Measurements from ENCODE around the gene EIF2S1.
"Not testable (repeated sequence)": the region's sequence is repeated elsewhere in the genome, so short reads cannot be mapped to it uniquely, and the experiment has no call there.

EIF2S1 gene

DNA sequence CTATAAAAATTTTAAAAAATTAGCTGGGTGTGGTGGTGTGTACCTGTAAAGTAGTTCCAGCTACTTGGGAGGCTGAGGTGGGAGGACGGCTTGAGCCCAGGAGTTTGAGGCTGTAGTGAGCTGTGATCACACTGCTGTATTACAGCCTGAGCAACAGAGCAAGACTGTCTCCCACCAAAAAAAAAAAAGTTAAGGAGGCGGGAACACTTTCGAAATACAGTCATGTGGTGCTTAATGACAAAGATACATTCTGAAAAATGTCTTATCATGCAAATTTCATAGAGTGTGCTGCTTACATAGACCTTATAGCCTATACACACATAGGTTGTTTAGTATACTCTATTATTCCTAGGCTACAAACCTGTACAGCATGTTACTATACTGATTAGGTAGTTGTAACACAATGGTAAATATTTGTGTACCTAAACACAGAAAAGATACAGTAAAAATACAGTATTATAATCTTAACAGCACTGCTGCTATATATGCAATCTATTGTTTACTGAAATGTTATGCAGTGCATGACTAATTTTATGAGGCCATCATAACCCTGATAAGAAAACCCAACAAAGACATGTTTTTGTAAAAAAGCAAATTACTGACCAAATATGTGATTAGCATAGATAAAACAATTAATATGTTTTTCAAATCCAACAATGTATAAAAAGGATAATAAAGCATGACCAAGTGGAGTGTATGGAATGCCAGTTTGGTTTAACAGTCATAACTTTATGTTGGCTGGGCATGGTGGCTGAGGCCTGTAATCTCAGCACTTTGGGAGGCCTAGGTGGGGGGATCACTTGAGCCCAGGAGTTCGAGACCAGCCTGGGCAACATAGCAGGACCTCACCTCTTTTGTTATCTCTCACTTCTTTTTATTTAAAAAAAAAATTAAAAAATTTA lies 11.4 kb downstream of the EIF2S1 start:
- DNase-seq (ENCODE audit: low spot score): no peak

GRCh38 chr14:67372833-67373232 lies 12.7 kb downstream of the EIF2S1 start:
- no peak for DNase-seq (ENCODE audit: low spot score)

- no peak for DNase-seq (ENCODE audit: low spot score)
Observed at GRCh38 chr14:67373347-67373746, 13.2 kb downstream of the EIF2S1 start.

DNA sequence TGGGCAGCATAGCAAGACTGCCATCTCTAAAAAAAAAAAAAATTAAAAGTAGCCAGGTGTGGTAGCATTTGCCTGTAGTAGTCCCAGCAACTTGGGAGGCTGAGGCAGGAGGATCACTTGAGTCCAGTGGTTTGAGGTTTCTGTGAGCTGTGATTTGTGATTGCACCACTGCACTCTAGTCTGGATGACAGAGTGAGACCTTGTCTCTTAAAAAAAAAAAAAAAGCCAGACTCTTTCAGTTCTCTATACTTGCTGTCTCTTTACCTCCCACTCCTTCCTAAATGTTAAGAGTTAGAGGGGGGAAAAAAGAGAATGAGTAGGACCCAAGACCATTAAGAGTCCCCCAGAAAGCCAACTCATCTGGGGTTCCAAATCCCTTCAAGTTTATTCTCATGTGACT lies 17.8 kb downstream of the EIF2S1 start:
- no peak for DNase-seq (ENCODE audit: low spot score)

GRCh38 chr14:67385120-67385519 lies 25.0 kb downstream of the EIF2S1 start:
- DNase-seq (ENCODE audit: low spot score): no peak

GRCh38 chr14:67385618-67386017 lies 25.5 kb downstream of the EIF2S1 start:
- DNase-seq (ENCODE audit: low spot score): no peak

DNA sequence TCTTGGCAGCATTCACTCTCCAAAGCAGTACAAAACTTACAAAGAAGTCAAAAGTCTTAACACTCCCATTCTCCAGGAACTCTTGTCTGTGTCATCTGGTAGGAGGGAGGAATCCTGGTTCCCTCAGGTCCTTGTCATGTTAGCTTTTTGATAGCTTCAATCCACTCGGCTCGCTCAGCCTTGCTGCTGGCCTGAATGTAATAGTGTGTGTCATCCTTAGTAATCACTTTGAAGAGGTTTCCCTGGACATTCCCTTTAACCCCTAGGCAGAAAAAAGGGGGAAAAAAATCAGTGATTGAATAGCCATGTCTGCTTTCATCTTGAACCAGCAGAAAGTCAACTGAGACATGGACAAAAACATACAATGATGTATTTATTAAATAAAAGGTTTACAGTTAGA lies 27.1 kb downstream of the EIF2S1 start:
- DNase-seq (ENCODE audit: low spot score): no peak

DNA sequence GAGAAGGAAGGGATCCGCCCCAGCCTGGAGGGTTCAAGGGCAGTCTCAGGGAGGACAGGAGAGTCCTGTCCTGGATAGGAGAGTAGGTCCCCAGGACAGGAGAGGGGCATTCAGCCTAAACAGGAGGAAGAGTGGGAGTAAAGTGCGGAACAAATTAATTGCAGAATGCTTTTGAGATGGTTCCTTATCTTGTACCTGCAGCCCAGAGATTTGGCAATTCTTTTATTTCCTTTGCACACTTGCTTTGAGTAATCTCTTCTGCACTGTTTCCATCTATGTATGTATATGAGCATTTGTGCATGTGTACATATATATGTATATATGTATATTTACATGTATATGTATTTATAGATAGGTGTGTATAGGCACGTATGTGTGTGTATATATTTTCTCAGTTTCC lies 29.1 kb downstream of the EIF2S1 start:
- DNase-seq (ENCODE audit: low spot score): no peak

GRCh38 chr14:67389811-67390534 lies 29.8 kb downstream of the EIF2S1 start:
- DNase-seq (ENCODE audit: low spot score): no peak

GRCh38 chr14:67391268-67391667 lies 31.1 kb downstream of the EIF2S1 start:
- no peak for DNase-seq (ENCODE audit: low spot score)

- no peak for DNase-seq (ENCODE audit: low spot score)
Observed at GRCh38 chr14:67392123-67392522, 32.0 kb downstream of the EIF2S1 start.

- DNase-seq (ENCODE audit: low spot score): no peak
Observed at GRCh38 chr14:67392800-67393199, 32.7 kb downstream of the EIF2S1 start.

DNA sequence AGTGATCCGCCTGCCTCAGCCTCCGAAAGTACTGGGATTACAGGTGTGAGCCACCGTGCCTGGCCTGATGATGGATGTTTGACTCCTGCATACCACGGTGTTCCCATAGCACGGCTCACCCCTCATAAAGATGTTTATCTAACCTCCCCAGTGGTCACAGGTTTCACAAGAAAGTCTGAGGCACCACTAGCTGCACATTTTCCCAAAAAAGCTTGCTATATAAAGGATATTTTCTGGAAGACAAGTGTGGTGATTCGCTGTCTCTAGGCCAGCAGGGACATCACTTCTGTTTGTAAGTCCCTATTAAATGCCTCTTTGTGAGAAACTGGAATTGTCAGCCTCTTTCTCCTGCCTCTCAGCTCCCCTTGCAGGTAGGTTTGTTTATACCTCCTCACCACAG lies 33.6 kb downstream of the EIF2S1 start:
- no peak for DNase-seq (ENCODE audit: low spot score)

DNA sequence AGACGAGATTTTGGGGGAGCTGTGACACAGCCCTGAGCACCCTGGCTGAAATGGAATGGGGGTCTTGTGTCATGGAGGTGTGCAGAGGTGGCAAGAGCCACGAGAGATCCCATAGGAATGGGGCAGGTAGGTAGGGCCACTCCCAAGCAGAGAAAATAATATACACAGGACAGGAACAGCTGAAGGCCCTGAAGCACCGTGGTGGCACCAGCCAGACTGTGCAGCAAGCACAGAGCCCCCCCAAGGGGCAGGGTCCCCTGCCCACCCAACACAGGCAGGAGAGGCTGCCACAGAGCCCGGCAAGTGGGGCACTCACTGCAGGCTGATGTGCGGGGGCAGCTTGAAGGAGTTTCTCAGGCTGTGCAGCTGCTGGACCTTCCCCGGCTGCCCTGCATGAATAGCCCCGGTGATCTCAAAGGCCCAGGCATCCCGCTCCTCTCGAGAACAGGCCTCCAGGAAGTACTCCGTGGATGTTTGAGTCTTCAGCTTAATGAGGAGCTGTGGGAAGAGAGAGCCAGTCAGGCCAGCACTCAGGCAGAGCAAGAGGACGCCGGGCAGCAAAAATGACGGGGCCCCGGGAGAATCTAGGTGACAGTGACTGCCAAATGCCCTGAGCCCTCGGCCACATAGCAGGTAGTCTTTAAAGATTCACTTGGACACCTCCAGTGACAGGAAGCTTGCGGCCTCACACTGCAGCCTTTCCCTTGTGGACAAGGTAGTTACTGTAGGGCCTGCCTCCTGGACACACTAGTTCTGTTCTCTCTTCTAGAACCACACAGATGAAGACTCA lies 35.2 kb downstream of the EIF2S1 start:
- no peak for DNase-seq (ENCODE audit: low spot score)

- no peak for DNase-seq (ENCODE audit: low spot score)
Observed at GRCh38 chr14:67395876-67396189, 35.7 kb downstream of the EIF2S1 start.

- DNase-seq (ENCODE audit: low spot score): no peak
Observed at GRCh38 chr14:67396381-67396970, 36.3 kb downstream of the EIF2S1 start.

DNA sequence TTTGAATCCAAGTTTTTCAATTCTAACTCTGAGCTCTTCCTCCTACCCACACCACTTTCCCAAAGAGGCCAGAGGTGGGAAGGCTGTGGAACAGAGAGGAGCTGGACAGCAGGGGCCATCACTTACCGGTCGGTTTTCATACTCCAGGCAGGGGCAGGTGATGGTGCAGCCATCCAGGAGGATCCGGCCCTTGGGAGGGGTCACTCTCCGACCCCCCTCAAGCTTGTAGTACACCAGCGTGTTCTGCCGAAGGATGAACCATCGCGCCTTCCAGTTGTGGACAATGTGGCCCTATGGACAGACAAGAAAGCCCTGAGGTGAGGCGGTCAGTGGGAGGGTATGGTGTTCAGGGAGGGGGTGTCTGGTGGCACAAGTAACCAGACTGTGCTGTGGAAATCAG lies 37.4 kb downstream of the EIF2S1 start:
- DNase-seq (ENCODE audit: low spot score): no peak

DNA sequence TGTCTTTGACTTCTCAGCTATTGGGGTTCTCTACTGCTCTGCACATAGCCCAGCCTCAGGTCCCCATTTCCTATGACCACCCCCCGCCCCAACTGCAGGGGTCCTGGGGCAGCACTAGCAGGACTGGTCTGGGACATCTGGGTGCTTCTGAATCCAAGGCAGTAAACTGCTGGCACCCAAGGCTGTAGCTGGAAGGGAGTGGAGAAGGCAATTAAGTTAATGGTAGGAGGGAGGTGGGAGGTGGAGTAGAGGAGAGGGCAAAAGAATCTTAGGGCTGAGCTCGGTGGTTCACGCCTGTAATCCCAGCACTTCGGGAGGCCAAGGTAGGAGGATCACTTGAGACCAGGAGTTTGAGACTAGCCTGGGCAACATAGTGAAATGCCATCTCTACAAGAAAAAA lies 40.3 kb downstream of the EIF2S1 start:
- DNase-seq (ENCODE audit: low spot score): no peak

GRCh38 chr14:67405771-67406170 lies 45.6 kb downstream of the EIF2S1 start:
- no peak for DNase-seq (ENCODE audit: low spot score)

DNA sequence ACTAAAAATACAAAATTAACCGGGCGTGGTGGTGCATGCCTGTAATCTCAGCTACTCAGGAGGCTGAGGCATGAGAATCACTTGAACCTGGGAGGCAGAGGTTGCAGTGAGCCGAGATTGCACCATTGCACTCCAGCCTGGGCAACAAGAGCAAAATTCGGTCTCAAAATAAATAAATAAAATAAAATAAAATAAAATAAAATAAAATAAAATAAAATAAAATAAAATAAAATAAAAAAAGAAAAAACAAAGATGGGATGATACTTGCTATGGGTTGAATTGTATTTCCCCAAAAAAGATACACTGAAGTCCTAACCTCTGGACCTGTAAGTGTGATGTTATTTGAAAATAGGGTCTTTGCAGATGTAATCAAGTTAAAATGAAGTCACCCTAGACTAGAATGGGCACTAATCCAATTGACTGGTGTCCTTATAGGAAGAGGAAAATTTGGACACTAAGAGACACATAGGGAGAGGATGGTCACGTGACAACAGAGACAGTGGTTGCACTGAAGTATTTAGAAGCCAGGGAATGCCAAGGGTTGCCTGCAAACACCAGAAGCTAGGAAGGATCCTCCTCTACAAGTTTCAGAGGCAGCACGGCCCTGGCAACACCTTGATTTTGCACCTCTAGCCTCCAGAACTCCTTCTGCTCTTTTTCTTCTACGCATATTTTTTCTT lies 48.1 kb downstream of the EIF2S1 start:
- DNase-seq (ENCODE audit: low spot score): not testable (repeated sequence)

- no peak for DNase-seq (ENCODE audit: low spot score)
Observed at GRCh38 chr14:67409461-67409860, 49.3 kb downstream of the EIF2S1 start.

- peak; percentile 87 for DNase-seq (ENCODE audit: low spot score)
Observed at GRCh38 chr14:67410313-67410712, 50.2 kb downstream of the EIF2S1 start.
